Hepatocyte (in vitro differentiated cells): Measurements from ENCODE around the gene EIF3C. TPM values are rescaled to one million over a fixed set of nuclear protein-coding genes. Genes with fewer than 3 reads are reported as not detected.
"Not testable (repeated sequence)": the region's sequence is repeated elsewhere in the genome, so short reads cannot be mapped to it uniquely, and the experiment has no call there.

Source experiments
- DNase-seq: peaks from one replicate; pipeline ENCODE4 v3.0.0-alpha.2; 2016; ENCODE audit warnings: low spot score
- H2AFZ ChIP-seq: fragments of 200-600 bp; sonication (generic); 2 replicates; pipeline ENCODE4 v1.6.0; 2016; ENCODE audit warnings: antibody characterized with exemption, mild to moderate bottlenecking
- H3K27ac ChIP-seq: fragments of 200-600 bp; sonication (generic); 2 replicates; pipeline ENCODE4 v1.5.1; 2016; ENCODE audit warnings: mild to moderate bottlenecking
- H3K27me3 ChIP-seq: fragments of 200-600 bp; sonication (generic); 2 replicates; pipeline ENCODE4 v1.6.1; 2016
- H3K36me3 ChIP-seq: fragments of 200-600 bp; sonication (generic); replicated peaks from 2 replicates; pipeline ENCODE4 v1.5.1; 2016; ENCODE audit warnings: low read depth; ENCODE audit not compliant: insufficient read depth
- H3K4me1 ChIP-seq: fragments of 200-600 bp; sonication (generic); 2 replicates; pipeline ENCODE4 v1.5.1; 2016; ENCODE audit warnings: mild to moderate bottlenecking, moderate library complexity; ENCODE audit not compliant: insufficient read depth
- H3K4me2 ChIP-seq: fragments of 200-600 bp; sonication (generic); 2 replicates; pipeline ENCODE4 v1.6.0; 2016
- H3K4me3 ChIP-seq: fragments of 200-600 bp; sonication (generic); 2 replicates; pipeline ENCODE4 v1.5.1; 2016; ENCODE audit warnings: mild to moderate bottlenecking
- H3K79me2 ChIP-seq: fragments of 200-600 bp; sonication (generic); 2 replicates; pipeline ENCODE4 v1.6.0; 2017; ENCODE audit warnings: mild to moderate bottlenecking
- H3K9me2 ChIP-seq: fragments of 200-600 bp; sonication (generic); replicated peaks from 2 replicates; pipeline ENCODE4 v1.6.0; 2017; ENCODE audit warnings: mild to moderate bottlenecking; ENCODE audit not compliant: insufficient read depth
- H3K9me3 ChIP-seq: fragments of 200-600 bp; sonication (generic); 2 replicates; pipeline ENCODE4 v1.5.1; 2016; ENCODE audit warnings: low read depth, mild to moderate bottlenecking
- H4K20me1 ChIP-seq: fragments of 200-600 bp; sonication (generic); 2 replicates; pipeline ENCODE4 v1.6.0; 2016; ENCODE audit warnings: mild to moderate bottlenecking; ENCODE audit not compliant: insufficient read depth, poor library complexity, severe bottlenecking
- WGBS: methylation state at CpG from one replicate; pipeline ENCODE4 v1.1.6; 2016; ENCODE audit warnings: low lambda C conversion rate; ENCODE audit errors: missing lambda C conversion rate; 5-methylcytosine and 5-hydroxymethylcytosine counted together
- polyA plus RNA-seq: library from polyadenylated mRNA; unstranded; fragments of >200 nt; fragmentation: Nextera tagmentation; extraction: Ambion mirVana; gene quantifications from 2 replicates; pipeline ENCODE4 v1.2.1, GENCODE V29; 2016
- total RNA-seq: library from RNA; depleted of rRNA; stranded (reverse); fragments of >200 nt; gene quantifications from 2 replicates; pipeline ENCODE4 v1.2.3, GENCODE V29; 2014

Gene EIF3C
- total and polyA plus RNA-seq, 2 experiments from 2014 or later = 130 to 439 TPM

GRCh38 chr16:28699792-28700191 lies 11.5 kb upstream of the EIF3C start:
- not testable (repeated sequence) for H3K9me3 ChIP-seq, H3K27ac ChIP-seq, H2AFZ ChIP-seq, H4K20me1 ChIP-seq, H3K27me3 ChIP-seq, H3K36me3 ChIP-seq, DNase-seq, H3K4me3 ChIP-seq, H3K4me2 ChIP-seq, H3K79me2 ChIP-seq, H3K9me2 ChIP-seq, H3K4me1 ChIP-seq
- WGBS = no CpG with 5 or more reads among the region's 9 CpGs

GRCh38 chr16:28700349-28700748 lies 10.9 kb upstream of the EIF3C start:
- not testable (repeated sequence) for H3K9me2 ChIP-seq, H3K4me2 ChIP-seq

GRCh38 chr16:28701384-28701783 lies 9.9 kb upstream of the EIF3C start:
- not testable (repeated sequence) for H3K4me2 ChIP-seq, DNase-seq, H4K20me1 ChIP-seq, H3K4me3 ChIP-seq, H3K27ac ChIP-seq, H3K4me1 ChIP-seq, H3K9me2 ChIP-seq, H2AFZ ChIP-seq, H3K9me3 ChIP-seq, H3K79me2 ChIP-seq, H3K36me3 ChIP-seq, H3K27me3 ChIP-seq
- no CpG with 5 or more reads among the region's 8 CpGs for WGBS

More at GRCh38 chr16:28700349-28700748, 10.9 kb upstream of the EIF3C start:
- H3K36me3 ChIP-seq, DNase-seq, H3K79me2 ChIP-seq, H3K4me3 ChIP-seq, H4K20me1 ChIP-seq, H2AFZ ChIP-seq, H3K4me1 ChIP-seq, H3K27ac ChIP-seq, H3K27me3 ChIP-seq, H3K9me3 ChIP-seq: not testable (repeated sequence)
- WGBS = 100% methylated on average over 1 of the region's 19 CpGs

GRCh38 chr16:28704246-28704645 lies 7.0 kb upstream of the EIF3C start:
- H3K79me2 ChIP-seq, H3K9me2 ChIP-seq, H3K4me3 ChIP-seq, H3K4me1 ChIP-seq, H4K20me1 ChIP-seq, H3K27me3 ChIP-seq, H3K36me3 ChIP-seq, DNase-seq, H2AFZ ChIP-seq, H3K4me2 ChIP-seq, H3K27ac ChIP-seq, H3K9me3 ChIP-seq: not testable (repeated sequence)
- no CpG with 5 or more reads among the region's 7 CpGs for WGBS

- H3K36me3 ChIP-seq, H3K27me3 ChIP-seq, H3K4me1 ChIP-seq, H3K4me3 ChIP-seq, H2AFZ ChIP-seq, H3K27ac ChIP-seq, H3K9me2 ChIP-seq, H3K4me2 ChIP-seq, DNase-seq, H3K79me2 ChIP-seq, H4K20me1 ChIP-seq, H3K9me3 ChIP-seq: not testable (repeated sequence)
- WGBS = over 99% methylated on average over 11 of the region's 15 CpGs
Measured at GRCh38 chr16:28722852-28723650, 11.8 kb downstream of the EIF3C start.

- H3K27ac ChIP-seq, H3K4me3 ChIP-seq, H3K9me3 ChIP-seq, H3K36me3 ChIP-seq, H3K9me2 ChIP-seq, H3K4me2 ChIP-seq, H3K27me3 ChIP-seq, H4K20me1 ChIP-seq, H3K79me2 ChIP-seq, H2AFZ ChIP-seq, H3K4me1 ChIP-seq, DNase-seq: not testable (repeated sequence)
- no CpG with 5 or more reads among the region's 5 CpGs for WGBS
Measured at GRCh38 chr16:28731253-28731652, 20.0 kb downstream of the EIF3C start.

- not testable (repeated sequence) for DNase-seq, H3K36me3 ChIP-seq, H3K27me3 ChIP-seq, H3K9me3 ChIP-seq, H2AFZ ChIP-seq, H4K20me1 ChIP-seq, H3K4me2 ChIP-seq, H3K79me2 ChIP-seq, H3K9me2 ChIP-seq, H3K4me3 ChIP-seq, H3K4me1 ChIP-seq
- WGBS = no CpG with 5 or more reads among the region's 9 CpGs
- H3K27ac ChIP-seq = peak overlapping the region; percentile 60
Measured at GRCh38 chr16:28732455-28733124, 21.3 kb downstream of the EIF3C start.

- no CpG with 5 or more reads among the region's 9 CpGs for WGBS
- DNase-seq, H3K4me2 ChIP-seq, H3K9me2 ChIP-seq, H2AFZ ChIP-seq, H3K27ac ChIP-seq, H3K36me3 ChIP-seq, H3K9me3 ChIP-seq, H3K4me3 ChIP-seq, H3K4me1 ChIP-seq, H3K27me3 ChIP-seq, H4K20me1 ChIP-seq, H3K79me2 ChIP-seq: not testable (repeated sequence)
Measured at GRCh38 chr16:28739787-28740186, 28.5 kb downstream of the EIF3C start.

- H3K9me3 ChIP-seq, H3K4me2 ChIP-seq, H3K9me2 ChIP-seq, H3K79me2 ChIP-seq, H3K27ac ChIP-seq, H3K4me3 ChIP-seq, H3K27me3 ChIP-seq, H2AFZ ChIP-seq, H3K36me3 ChIP-seq, DNase-seq, H3K4me1 ChIP-seq, H4K20me1 ChIP-seq: not testable (repeated sequence)
- 0% methylated on average over 4 of the region's 27 CpGs for WGBS
Measured at GRCh38 chr16:28740631-28741030, 29.4 kb downstream of the EIF3C start.
